H1 (cell line): ENCODE data around the gene PLCB2. TPM values are rescaled to one million over a fixed set of nuclear protein-coding genes. Genes with fewer than 3 reads are reported as not detected.

Source experiments
- CTCF ChIA-PET: fragments of 300-600 bp; sonication (Branson Sonifier 250); formaldehyde crosslinking; loops from one replicate; lab custom pipeline; 2021; ENCODE audit not compliant: partially characterized antibody; lab: Charles Lee
- POLR2A ChIA-PET: fragments of 300-600 bp; sonication (Branson Sonifier 250); formaldehyde crosslinking; loops from one replicate; lab custom pipeline; 2021; ENCODE audit warnings: inconsistent platforms; ENCODE audit not compliant: partially characterized antibody; lab: Charles Lee
- DNase-seq, 2 experiments: peaks; one replicate each; pipeline versions ENCODE4 v3.0.0 to v3.0.0-alpha.2; 2010 to 2022; ENCODE audit warnings: low spot score in 2 of 2, low read depth in 1 of 2, mixed read lengths in 1 of 2
- FAIRE-seq: peaks from 2 replicates; lab custom pipeline; 2011; peaks lifted over from hg19 to GRCh38; lab: Jason Lieb, UNC
- H2AFZ ChIP-seq: 2 replicates; pipeline ENCODE4 v1.8.1; 2012; ENCODE audit warnings: low read length, inconsistent platforms
- H2AK5ac ChIP-seq: 2 replicates; pipeline ENCODE4 v1.6.1; 2013; ENCODE audit warnings: low read depth, low read length
- H2BK120ac ChIP-seq: replicated peaks from 2 replicates; pipeline ENCODE3; 2013; ENCODE audit warnings: low read depth, low read length, inconsistent platforms
- H2BK12ac ChIP-seq: 2 replicates; pipeline ENCODE4 v1.6.1; 2013; ENCODE audit warnings: low read depth, low read length
- H2BK15ac ChIP-seq: 2 replicates; pipeline ENCODE4 v1.6.1; 2013; ENCODE audit warnings: low read length
- H2BK20ac ChIP-seq: 2 replicates; pipeline ENCODE4 v1.6.1; 2013; ENCODE audit warnings: low read length
- H2BK5ac ChIP-seq: 2 replicates; pipeline ENCODE4 v1.6.1; 2013; ENCODE audit warnings: low read depth, low read length
- H3K14ac ChIP-seq: 2 replicates; pipeline ENCODE4 v1.6.1; 2013; ENCODE audit warnings: inconsistent platforms; ENCODE audit not compliant: insufficient read length
- H3K18ac ChIP-seq: 2 replicates; pipeline ENCODE4 v1.6.1; 2013; ENCODE audit warnings: low read length; ENCODE audit errors: extremely low read depth
- H3K23ac ChIP-seq: 2 replicates; pipeline ENCODE4 v1.6.1; 2013; ENCODE audit warnings: inconsistent platforms; ENCODE audit not compliant: insufficient read length
- H3K23me2 ChIP-seq: 2 replicates; pipeline ENCODE4 v1.6.1; 2013; ENCODE audit warnings: low read depth, low read length
- H3K27ac ChIP-seq: 2 replicates; pipeline ENCODE4 v1.6.1; 2011; ENCODE audit warnings: low read depth, low read length, inconsistent platforms
- H3K27me3 ChIP-seq, 4 experiments: replicated peaks in 1 of 4; 1 replicate in 1 of 4; 2 replicates in 3 of 4; pipeline versions ENCODE4 v1.6.1 to v1.8.1; 2011 to 2013; ENCODE audit warnings: low read length in 3 of 4, mild to moderate bottlenecking in 3 of 4, inconsistent platforms in 2 of 4, mixed read lengths in 2 of 4, moderate library complexity in 1 of 4; ENCODE audit not compliant: control insufficient read depth in 3 of 4, insufficient read depth in 3 of 4; ENCODE audit errors: extremely low read depth in 1 of 4
- H3K36me3 ChIP-seq, 4 experiments: 2 replicates each; pipeline versions ENCODE4 v1.6.1 to v1.8.1; 2011 to 2013; ENCODE audit warnings: mild to moderate bottlenecking in 4 of 4, low read length in 3 of 4, moderate library complexity in 2 of 4, control low read depth in 1 of 4, inconsistent platforms in 1 of 4; ENCODE audit not compliant: insufficient read depth in 4 of 4, control insufficient read depth in 2 of 4
- H3K4ac ChIP-seq: replicated peaks from 2 replicates; pipeline ENCODE3; 2013; ENCODE audit warnings: low read length, low read depth, mixed read lengths, inconsistent platforms; ENCODE audit not compliant: insufficient read length
- H3K4me1 ChIP-seq, 4 experiments: replicated peaks in 1 of 4; 1 replicate in 1 of 4; 2 replicates in 3 of 4; pipeline versions ENCODE4 v1.6.1 to v1.8.1; 2011 to 2013; ENCODE audit warnings: low read length in 3 of 4, inconsistent platforms in 2 of 4, mixed read lengths in 1 of 4; ENCODE audit not compliant: insufficient read depth in 4 of 4, control insufficient read depth in 3 of 4
- H3K4me2 ChIP-seq, 2 experiments: 2 replicates each; pipeline versions ENCODE4 v1.6.1 to v1.8.1; 2011 to 2013; ENCODE audit warnings: low read depth in 2 of 2, low read length in 2 of 2, control low read depth in 1 of 2, inconsistent platforms in 1 of 2, mild to moderate bottlenecking in 1 of 2; ENCODE audit not compliant: insufficient read depth in 1 of 2
- H3K4me3 ChIP-seq, 4 experiments: fragments of 200-600, 300-600 bp in 1 of 4; sonication (generic), shearing (Covaris generic), sonication (Bioruptor Twin) in 1 of 4; 2 replicates each; pipeline versions ENCODE4 v1.5.1 to v1.8.1; 2011 to 2016; ENCODE audit warnings: low read length in 4 of 4, low read depth in 3 of 4, control low read depth in 2 of 4, inconsistent platforms in 2 of 4, mild to moderate bottlenecking in 2 of 4, mixed read lengths in 1 of 4, moderate library complexity in 1 of 4; ENCODE audit not compliant: insufficient read depth in 2 of 4; ENCODE audit errors: extremely low read depth in 1 of 4
- H3K56ac ChIP-seq: replicated peaks from 2 replicates; pipeline ENCODE3; 2013; ENCODE audit warnings: low read depth, mild to moderate bottlenecking, mixed read lengths, low read length, inconsistent platforms; ENCODE audit not compliant: insufficient read length
- H3K79me1 ChIP-seq: 2 replicates; pipeline ENCODE4 v1.6.1; 2013; ENCODE audit warnings: low read depth, low read length, control low read depth
- H3K79me2 ChIP-seq, 2 experiments: 2 replicates each; pipeline versions ENCODE4 v1.6.1 to v1.8.1; 2012 to 2013; ENCODE audit warnings: low read length in 2 of 2, mild to moderate bottlenecking in 2 of 2, inconsistent platforms in 1 of 2; ENCODE audit not compliant: insufficient read depth in 2 of 2, control insufficient read depth in 1 of 2
- H3K9ac ChIP-seq, 4 experiments: replicated peaks in 1 of 4; 1 replicate in 1 of 4; 2 replicates in 3 of 4; pipeline versions ENCODE4 v1.6.1 to v1.8.1; 2011 to 2013; ENCODE audit warnings: low read depth in 3 of 4, low read length in 3 of 4, control low read depth in 2 of 4, mild to moderate bottlenecking in 2 of 4, moderate library complexity in 2 of 4, inconsistent platforms in 1 of 4; ENCODE audit errors: extremely low read depth in 1 of 4
- H3K9me3 ChIP-seq, 2 experiments: 2 replicates each; pipeline versions ENCODE4 v1.6.1 to v1.8.1; 2012 to 2013; ENCODE audit warnings: mild to moderate bottlenecking in 2 of 2, moderate library complexity in 2 of 2, control low read depth in 1 of 2, inconsistent platforms in 1 of 2, low read depth in 1 of 2, low read length in 1 of 2, mixed read lengths in 1 of 2; ENCODE audit not compliant: insufficient read depth in 2 of 2
- H4K20me1 ChIP-seq, 2 experiments: replicated peaks in 1 of 2; 2 replicates each; pipeline versions ENCODE3 to v1.8.1; 2011 to 2013; ENCODE audit warnings: inconsistent platforms in 2 of 2, low read length in 2 of 2, mild to moderate bottlenecking in 1 of 2; ENCODE audit not compliant: insufficient read depth in 2 of 2, control insufficient read depth in 1 of 2
- H4K5ac ChIP-seq: 2 replicates; pipeline ENCODE4 v1.6.1; 2013; ENCODE audit warnings: low read length, low read depth, mixed read lengths, inconsistent platforms; ENCODE audit not compliant: insufficient read length
- H4K8ac ChIP-seq: 2 replicates; pipeline ENCODE4 v1.8.0; 2013; ENCODE audit warnings: mild to moderate bottlenecking, moderate library complexity, low read length, inconsistent platforms; ENCODE audit not compliant: insufficient read depth; ENCODE audit errors: extremely low read depth
- H4K91ac ChIP-seq: replicated peaks from 2 replicates; pipeline ENCODE3; 2013; ENCODE audit warnings: low read length, mixed read lengths, inconsistent platforms; ENCODE audit not compliant: insufficient read length
- BRCA1 ChIP-seq: IDR thresholded peaks from 2 replicates; pipeline ENCODE4 v1.6.1; 2012; ENCODE audit warnings: low read depth, low read length, improper control_type of control experiment
- CEBPB ChIP-seq: IDR thresholded peaks from 2 replicates; pipeline ENCODE4 v1.6.1; 2012; ENCODE audit warnings: low read depth, low read length
- GABPA ChIP-seq: IDR thresholded peaks from 2 replicates; pipeline ENCODE4 v1.6.1; 2011; ENCODE audit warnings: mild to moderate bottlenecking, low read length, moderate library complexity, borderline replicate concordance; ENCODE audit not compliant: insufficient read depth
- HDAC6 ChIP-seq: IDR thresholded peaks from one replicate; pipeline ENCODE4 v1.7.1; 2012; ENCODE audit warnings: low read depth, mild to moderate bottlenecking, inconsistent platforms, low read length, moderate library complexity
- KDM5A ChIP-seq: fragments of 200-600 bp; IDR thresholded peaks from 2 replicates; pipeline ENCODE4 v1.7.1; 2012; ENCODE audit warnings: mild to moderate bottlenecking, low read length, inconsistent platforms, mixed read lengths
- NRF1 ChIP-seq: IDR thresholded peaks from 2 replicates; pipeline ENCODE4 v1.6.1; 2011; ENCODE audit warnings: mild to moderate bottlenecking, low read depth, low read length, improper control_type of control experiment
- SP4 ChIP-seq: IDR thresholded peaks from 2 replicates; pipeline ENCODE4 v1.6.1; 2012; ENCODE audit warnings: low read length, inconsistent platforms
- TCF12 ChIP-seq: IDR thresholded peaks from 2 replicates; pipeline ENCODE4 v1.6.1; 2011; ENCODE audit warnings: low read depth, mild to moderate bottlenecking, low read length
- whole genome bisulfite sequencing, 2 experiments: shearing (Covaris generic) in 1 of 2; methylation state at CpG; one replicate each; pipeline versions ENCODE4 v1.1.6 to v1.1.7; 2013 to 2015; ENCODE audit warnings: low lambda C conversion rate in 2 of 2, mixed read lengths in 2 of 2, inconsistent platforms in 1 of 2, low coverage in 1 of 2, missing lambda C conversion rate in 1 of 2; ENCODE audit not compliant: insufficient replicate concordance in 2 of 2, insufficient coverage in 1 of 2, insufficient read length in 1 of 2; ENCODE audit errors: extremely low coverage in 1 of 2, missing lambda C conversion rate in 1 of 2; 5-methylcytosine and 5-hydroxymethylcytosine counted together
- polyA plus RNA-seq, 7 experiments: library from polyadenylated mRNA; depleted of rRNA in 3 of 7; stranded (reverse) in 5 of 7; unstranded in 2 of 7; fragments of >200 nt in 5 of 7; fragments of 200-250 nt in 2 of 7; gene quantifications; 1 replicate in 5 of 7; 2 replicates in 1 of 7; 4 replicates in 1 of 7; pipeline versions ENCODE4 v1.2.1 to v1.2.3, GENCODE V29; 2011 to 2013; ENCODE audit warnings: missing spikeins in 2 of 7, mixed read lengths in 2 of 7
- total RNA-seq: library from RNA; stranded (reverse); fragmentation: NEBNext Ultra II Directional; extraction: Animal tissue kit (Norgen Biotek cat#: 25700); gene quantifications from 2 replicates; pipeline ENCODE4 v1.2.1, GENCODE V29; 2021
- TF ChIP-seq, protein P1 (sequence below): IDR thresholded peaks from 2 replicates; pipeline ENCODE4 v1.6.1; 2012; ENCODE audit warnings: low read length, inconsistent platforms
- TF ChIP-seq, protein P2 (sequence below): IDR thresholded peaks from 2 replicates; pipeline ENCODE4 v1.6.1; 2011; ENCODE audit warnings: low read depth, mild to moderate bottlenecking, low read length; ENCODE audit not compliant: insufficient read depth
- TF ChIP-seq, protein P3 (sequence below): IDR thresholded peaks from 2 replicates; pipeline ENCODE4 v1.6.1; 2012; ENCODE audit warnings: inconsistent platforms

Gene PLCB2
- total and polyA plus RNA-seq, 2 of the 8 experiments (the other 6 are each of a cell fraction or from before 2014, with no cell fraction given) = 7.2 to 8.4 TPM

DNA sequence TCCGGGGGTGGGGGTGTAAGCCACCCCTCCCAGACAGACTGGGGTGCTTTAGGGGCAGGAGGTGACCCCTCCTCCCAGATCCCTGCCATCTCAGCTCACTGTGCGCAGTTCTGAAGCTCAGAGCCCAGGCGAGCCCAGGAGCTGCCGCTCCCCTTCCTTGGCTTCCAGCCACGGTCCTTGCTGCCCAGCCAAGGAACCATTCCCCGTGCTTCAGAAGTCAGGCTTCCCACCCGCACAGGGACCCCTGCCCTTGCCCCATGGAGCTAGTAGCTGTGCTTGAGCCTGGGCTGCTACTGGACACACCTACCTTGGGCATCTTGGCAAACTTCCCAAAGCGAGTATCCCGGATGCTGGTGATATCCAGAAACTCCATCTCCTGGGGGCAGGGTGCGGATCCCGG is 4.8 kb downstream of the PLCB2 start:
- H3K27ac ChIP-seq = no peak overlapping the region
- no peaks in the 10 kb centered on the region; a peak in 1 of 7 replicates for H3K27me3 ChIP-seq
- no peak overlapping the region for H4K5ac ChIP-seq
- H2BK120ac ChIP-seq = no peak overlapping the region
- H3K18ac ChIP-seq = no peak overlapping the region; the same call in 1 of the 2 replicates
- no peak overlapping the region for H3K9ac ChIP-seq
- H3K4me2 ChIP-seq = no peak overlapping the region
- no peak overlapping the region for H2BK15ac ChIP-seq
- H3K4me3 ChIP-seq = no peak overlapping the region
- 90% methylated on average over 10 of the region's 11 CpGs; no CpG with 5 or more reads in 1 of the 2 experiments for WGBS, 2 experiments
- DNase-seq = no peak
- ChIA-PET POLR2A (interaction anchor here (1.0 to 3.0 kb wide), 4 partner anchors 12 to 35 kb away, joined by 3 to 46 read pairs (median 4); no protein-coding TSS in a partner anchor), CTCF (interaction anchor here (1.1 to 23.9 kb wide), 9 partner anchors 7 to 86 kb away, joined by 3 to 584 read pairs (median 32); partner anchors contain the start of genes ANKRD63, CCDC9B and INAFM2)
- H2BK5ac ChIP-seq = no peak overlapping the region; the same call in 1 of the 2 replicates
- no peaks in the 10 kb centered on the region for H3K36me3 ChIP-seq
- no peak overlapping the region for H2BK12ac ChIP-seq
- no peak for FAIRE-seq
- no peaks in the 10 kb centered on the region for H3K79me2 ChIP-seq
- H2BK20ac ChIP-seq = no peak overlapping the region
- H4K91ac ChIP-seq = no peak overlapping the region
- no peaks in the 10 kb centered on the region for H4K20me1 ChIP-seq
- no peak overlapping the region for H3K14ac ChIP-seq
- H2AK5ac ChIP-seq = no peak overlapping the region
- no peak overlapping the region for H4K8ac ChIP-seq
- H3K23ac ChIP-seq = no peak overlapping the region
- no peaks in the 10 kb centered on the region for H3K79me1 ChIP-seq
- H3K4ac ChIP-seq = no peak overlapping the region
- no peak overlapping the region for H2AFZ ChIP-seq
- H3K56ac ChIP-seq = no peak overlapping the region
- peaks cover 0 to 34% (median 18%) of the 10 kb centered on the region in 4 experiments; a peak in 6 of 7 replicates for H3K4me1 ChIP-seq
- 0 out of 4 replicates have a peak, but pooled peaks cover 0 to 3% of the 10 kb centered on the region in 2 experiments for H3K9me3 ChIP-seq
- no peaks in the 10 kb centered on the region for H3K23me2 ChIP-seq
- TF ChIP-seq NRF1 (no peak), KDM5A (no peak), BRCA1 (no peak), TCF12 (no peak), HDAC6 (no peak), GABPA (no peak), CEBPB (no peak), SP4 (no peak)
- TF ChIP-seq, protein P1, sequence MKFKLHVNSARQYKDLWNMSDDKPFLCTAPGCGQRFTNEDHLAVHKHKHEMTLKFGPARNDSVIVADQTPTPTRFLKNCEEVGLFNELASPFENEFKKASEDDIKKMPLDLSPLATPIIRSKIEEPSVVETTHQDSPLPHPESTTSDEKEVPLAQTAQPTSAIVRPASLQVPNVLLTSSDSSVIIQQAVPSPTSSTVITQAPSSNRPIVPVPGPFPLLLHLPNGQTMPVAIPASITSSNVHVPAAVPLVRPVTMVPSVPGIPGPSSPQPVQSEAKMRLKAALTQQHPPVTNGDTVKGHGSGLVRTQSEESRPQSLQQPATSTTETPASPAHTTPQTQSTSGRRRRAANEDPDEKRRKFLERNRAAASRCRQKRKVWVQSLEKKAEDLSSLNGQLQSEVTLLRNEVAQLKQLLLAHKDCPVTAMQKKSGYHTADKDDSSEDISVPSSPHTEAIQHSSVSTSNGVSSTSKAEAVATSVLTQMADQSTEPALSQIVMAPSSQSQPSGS = no peak
- TF ChIP-seq, protein P2, sequence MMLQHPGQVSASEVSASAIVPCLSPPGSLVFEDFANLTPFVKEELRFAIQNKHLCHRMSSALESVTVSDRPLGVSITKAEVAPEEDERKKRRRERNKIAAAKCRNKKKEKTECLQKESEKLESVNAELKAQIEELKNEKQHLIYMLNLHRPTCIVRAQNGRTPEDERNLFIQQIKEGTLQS = no peak
- TF ChIP-seq, protein P3, sequence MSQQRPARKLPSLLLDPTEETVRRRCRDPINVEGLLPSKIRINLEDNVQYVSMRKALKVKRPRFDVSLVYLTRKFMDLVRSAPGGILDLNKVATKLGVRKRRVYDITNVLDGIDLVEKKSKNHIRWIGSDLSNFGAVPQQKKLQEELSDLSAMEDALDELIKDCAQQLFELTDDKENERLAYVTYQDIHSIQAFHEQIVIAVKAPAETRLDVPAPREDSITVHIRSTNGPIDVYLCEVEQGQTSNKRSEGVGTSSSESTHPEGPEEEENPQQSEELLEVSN = no peak
